RPMI7951 (cell line): ENCODE measurements around the gene ACTR10. TPM values are rescaled to one million over a fixed set of nuclear protein-coding genes. Genes with fewer than 3 reads are reported as not detected.
"Not testable (repeated sequence)": the region's sequence is repeated elsewhere in the genome, so short reads cannot be mapped to it uniquely, and the experiment has no call there.

Experiments
- DNase-seq: peaks from one replicate; pipeline ENCODE4 v3.0.0-alpha.2; 2012; ENCODE audit warnings: low read depth
- total RNA-seq: library from RNA; depleted of rRNA; stranded (reverse); fragments of >200 nt; shearing (Covaris generic); gene quantifications from 2 replicates; pipeline ENCODE4 v1.2.3, GENCODE V29; 2014

The ACTR10 gene
- total RNA-seq, 1 experiment from 2014 or later: 88.8 TPM

DNA sequence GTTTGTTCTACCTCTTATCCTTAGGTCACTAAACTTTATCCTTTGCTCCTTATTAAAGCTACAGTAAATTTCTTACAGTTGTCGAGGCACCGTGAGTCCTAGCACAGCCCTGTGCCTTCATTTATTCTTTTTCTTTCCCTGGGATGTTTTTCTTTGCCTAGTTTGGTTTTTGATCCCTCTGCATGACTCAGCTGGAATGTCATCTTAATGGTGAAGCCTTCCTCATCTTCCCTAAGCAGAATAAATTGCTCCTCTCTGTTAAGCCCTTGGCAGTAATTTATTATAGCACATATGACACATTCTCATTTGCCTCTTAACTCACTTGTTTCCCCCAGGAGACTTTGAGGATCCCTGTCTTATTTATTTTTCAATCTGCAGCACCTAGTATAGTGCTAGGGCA is 16.6 kb downstream of the ACTR10 start:
- DNase-seq: peak; percentile 33

- DNase-seq: no peak
Observed at GRCh38 chr14:58227096-58227819, 27.3 kb downstream of the ACTR10 start.

- peak; percentile 24 for DNase-seq
Observed at GRCh38 chr14:58238252-58239243, 38.6 kb downstream of the ACTR10 start.

- peak; percentile 59 for DNase-seq
Observed at GRCh38 chr14:58239244-58240195, 39.6 kb downstream of the ACTR10 start.

GRCh38 chr14:58243790-58244555 is 44.0 kb downstream of the ACTR10 start:
- DNase-seq: peak; percentile 16

DNA sequence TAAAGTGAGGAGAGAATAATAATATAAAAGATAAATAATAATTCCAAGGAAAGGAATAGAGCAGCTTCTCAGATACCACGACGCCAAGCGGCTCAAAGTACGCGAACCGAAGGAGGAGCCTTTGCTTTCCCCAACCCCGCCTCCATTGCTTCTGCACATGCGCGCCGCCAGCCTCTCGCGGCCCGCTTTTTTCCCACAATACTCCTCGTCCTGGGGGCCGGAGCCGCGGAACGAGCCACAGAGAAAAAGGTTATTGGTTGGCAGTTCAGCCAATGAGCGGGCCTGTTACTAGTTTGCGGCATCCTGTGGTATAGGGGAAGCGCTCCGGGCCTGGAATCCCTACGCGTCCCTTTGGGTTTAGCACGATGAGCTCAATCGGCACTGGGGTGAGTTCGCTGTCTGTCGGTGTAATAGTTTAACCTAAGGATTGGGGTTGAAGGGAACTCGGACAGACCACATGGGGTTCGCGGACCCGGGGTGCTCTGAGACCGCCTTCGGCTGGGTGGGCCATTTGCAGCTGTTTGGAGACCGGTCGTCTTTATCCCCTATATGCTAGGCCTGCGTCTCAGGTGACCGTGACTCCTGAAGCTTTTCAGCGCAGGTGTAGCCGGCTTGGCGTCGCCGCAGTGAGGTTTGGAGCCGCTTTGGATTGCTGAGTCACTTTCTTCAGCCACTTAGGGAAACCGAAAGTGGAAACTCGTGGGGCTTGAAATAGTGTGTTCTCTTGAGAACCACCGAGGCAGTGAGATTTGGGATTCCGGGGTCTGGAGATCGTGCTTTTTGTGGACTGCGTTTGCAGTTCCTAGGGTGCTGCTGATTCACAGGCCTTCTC is 44.8 kb downstream of the ACTR10 start, which contains the start of gene PSMA3:
TSS of gene PSMA3 (plus strand) at position 288 of the 832 bp plus-strand sequence. CDS start at position 366, 78 bp downstream.
- DNase-seq: peak; percentile 95

DNA sequence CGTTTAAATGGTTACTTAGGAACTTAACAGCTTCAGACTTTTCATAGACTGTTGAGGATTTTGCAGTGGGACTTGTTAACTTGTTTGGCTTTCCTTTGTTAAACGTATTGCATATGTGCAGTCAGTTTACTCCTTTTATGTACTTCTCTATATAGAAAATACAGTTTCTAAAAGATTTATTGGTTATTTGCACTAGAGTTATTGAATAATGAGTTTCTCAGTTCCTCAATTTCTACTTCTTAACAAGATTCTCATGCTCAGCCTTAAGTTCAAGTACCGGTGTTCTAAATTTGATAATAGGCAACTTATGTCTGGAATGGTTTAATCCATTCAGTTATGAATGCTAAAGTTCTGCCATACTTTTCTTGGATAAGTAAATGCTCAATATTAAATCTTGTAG is 45.6 kb downstream of the ACTR10 start:
- no peak for DNase-seq

DNA sequence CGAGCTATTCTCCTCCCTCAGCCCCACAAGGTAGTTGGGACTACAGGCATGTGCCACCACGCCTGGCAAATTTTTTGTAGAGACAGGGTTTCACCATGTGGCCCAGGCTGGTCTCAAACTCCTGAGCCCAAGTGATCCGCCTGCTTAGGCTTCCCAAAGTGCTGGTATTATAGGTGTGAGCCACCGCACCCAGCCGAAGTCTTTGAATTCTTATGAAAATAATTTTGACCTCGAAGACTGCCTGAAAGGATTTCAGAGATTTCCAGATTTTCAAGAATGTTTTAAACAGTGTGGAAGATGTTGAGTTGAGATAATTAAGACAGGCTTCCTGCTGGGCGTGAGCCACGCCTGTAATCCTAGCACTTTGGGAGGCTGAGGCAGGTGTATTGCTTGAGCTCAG is 49.7 kb downstream of the ACTR10 start:
- DNase-seq: no peak

DNA sequence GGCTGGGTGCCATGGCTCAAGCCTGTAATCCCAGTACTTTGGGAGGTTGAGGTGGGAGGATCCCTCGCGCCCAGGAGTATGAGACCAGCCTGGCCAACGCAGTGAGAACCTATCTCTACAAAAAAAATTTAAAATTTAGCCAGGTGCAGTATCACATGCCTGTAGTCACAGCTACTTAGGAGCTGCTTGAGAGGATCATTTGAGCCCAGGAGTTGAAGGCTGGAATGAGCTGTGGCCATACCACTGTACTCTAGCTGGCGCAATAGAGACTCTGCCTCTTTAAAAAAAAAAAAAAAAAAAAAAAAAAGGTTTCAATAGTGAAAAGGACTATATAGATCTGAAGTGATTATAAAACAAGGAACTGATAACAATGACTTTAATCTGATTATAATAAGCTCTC is 58.2 kb downstream of the ACTR10 start:
- no peak for DNase-seq

DNA sequence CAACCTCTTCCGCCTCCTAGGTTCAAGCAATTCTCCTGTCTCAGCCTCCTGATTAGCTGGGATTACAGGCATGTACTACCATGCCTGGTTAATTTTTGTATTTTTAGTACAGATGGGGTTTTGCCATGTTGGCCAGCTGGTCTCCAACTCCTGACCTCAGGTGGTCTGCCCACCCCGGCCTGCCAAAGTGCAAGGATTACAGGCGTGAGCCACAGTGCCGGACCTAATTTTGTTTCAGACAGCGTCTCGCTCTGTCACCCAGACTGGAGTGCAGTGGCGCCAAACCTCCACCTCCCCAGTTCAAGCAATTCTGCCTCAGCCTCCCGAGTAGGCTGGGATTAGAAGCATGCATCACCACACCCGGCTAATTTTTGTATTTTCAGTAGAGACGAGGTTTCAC is 62.1 kb downstream of the ACTR10 start:
- DNase-seq: not testable (repeated sequence)

GRCh38 chr14:58265401-58265800 is 65.5 kb downstream of the ACTR10 start:
- DNase-seq: no peak

- no peak for DNase-seq
Observed at GRCh38 chr14:58270628-58271027, 70.7 kb downstream of the ACTR10 start.

GRCh38 chr14:58272588-58273372 is 72.8 kb downstream of the ACTR10 start:
- peak; percentile 11 for DNase-seq

GRCh38 chr14:58274881-58275280 is 74.9 kb downstream of the ACTR10 start:
- no peak for DNase-seq

DNA sequence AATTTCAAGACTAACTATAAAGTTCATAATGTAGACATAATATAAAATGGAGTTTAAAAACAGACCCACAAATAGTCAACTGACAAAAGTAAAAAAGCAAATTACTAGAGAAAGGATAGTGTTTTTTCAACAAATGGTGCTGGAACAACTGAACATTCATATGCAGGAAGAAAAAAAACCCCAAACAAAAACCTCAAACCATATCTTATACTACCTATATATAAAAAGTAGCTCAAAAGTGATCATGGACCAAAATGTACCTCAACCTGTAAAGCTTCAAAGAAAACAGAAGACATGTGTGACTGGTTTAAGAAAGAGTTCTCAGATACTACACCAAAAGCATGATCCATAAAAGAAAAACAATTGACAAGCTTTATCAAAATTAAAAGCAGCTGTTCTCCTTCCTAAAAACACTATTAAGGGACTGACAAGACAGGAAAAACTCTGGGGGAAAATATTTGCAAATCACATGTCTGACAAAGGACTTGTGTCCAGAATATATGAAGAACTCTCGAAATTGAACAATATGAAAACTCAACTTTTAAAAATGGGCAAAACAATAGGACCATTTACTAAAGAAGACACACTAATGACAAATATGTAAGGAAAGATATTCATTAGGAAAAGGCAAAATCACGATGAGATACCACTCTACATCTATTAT is 75.7 kb downstream of the ACTR10 start:
- no peak for DNase-seq

DNA sequence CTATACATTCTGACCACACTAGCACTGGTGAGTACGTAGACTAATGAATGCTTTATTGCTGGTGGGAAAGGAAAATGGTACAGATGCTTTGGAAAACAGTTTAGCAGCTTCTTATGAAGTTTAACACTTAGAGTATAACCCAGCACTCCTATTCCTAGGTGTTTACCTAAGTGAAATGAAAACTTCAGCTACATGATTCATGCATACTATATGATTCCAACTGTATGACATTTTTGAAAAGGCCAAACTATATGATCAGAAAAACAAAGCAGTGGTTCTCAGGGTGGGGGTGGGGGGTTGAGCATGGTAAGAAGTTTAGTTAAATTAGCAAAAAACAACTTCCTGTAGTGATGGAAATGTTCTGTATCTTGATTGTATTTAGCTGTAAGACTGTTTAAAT is 76.3 kb downstream of the ACTR10 start:
- no peak for DNase-seq

GRCh38 chr14:58278177-58278576 is 78.2 kb downstream of the ACTR10 start:
- no peak for DNase-seq
